C1 segment of cervical spinal cord (tissue), 14 donors: ENCODE data around the gene NDUFAB1.
"Not testable (repeated sequence)": the region's sequence is repeated elsewhere in the genome, so short reads cannot be mapped to it uniquely, and the experiment has no call there.

Source experiments
- DNase-seq, 14 donors: peaks; one replicate each; lab custom pipeline; 2025; lab: John Stamatoyannopoulos, UW

Gene NDUFAB1

DNA sequence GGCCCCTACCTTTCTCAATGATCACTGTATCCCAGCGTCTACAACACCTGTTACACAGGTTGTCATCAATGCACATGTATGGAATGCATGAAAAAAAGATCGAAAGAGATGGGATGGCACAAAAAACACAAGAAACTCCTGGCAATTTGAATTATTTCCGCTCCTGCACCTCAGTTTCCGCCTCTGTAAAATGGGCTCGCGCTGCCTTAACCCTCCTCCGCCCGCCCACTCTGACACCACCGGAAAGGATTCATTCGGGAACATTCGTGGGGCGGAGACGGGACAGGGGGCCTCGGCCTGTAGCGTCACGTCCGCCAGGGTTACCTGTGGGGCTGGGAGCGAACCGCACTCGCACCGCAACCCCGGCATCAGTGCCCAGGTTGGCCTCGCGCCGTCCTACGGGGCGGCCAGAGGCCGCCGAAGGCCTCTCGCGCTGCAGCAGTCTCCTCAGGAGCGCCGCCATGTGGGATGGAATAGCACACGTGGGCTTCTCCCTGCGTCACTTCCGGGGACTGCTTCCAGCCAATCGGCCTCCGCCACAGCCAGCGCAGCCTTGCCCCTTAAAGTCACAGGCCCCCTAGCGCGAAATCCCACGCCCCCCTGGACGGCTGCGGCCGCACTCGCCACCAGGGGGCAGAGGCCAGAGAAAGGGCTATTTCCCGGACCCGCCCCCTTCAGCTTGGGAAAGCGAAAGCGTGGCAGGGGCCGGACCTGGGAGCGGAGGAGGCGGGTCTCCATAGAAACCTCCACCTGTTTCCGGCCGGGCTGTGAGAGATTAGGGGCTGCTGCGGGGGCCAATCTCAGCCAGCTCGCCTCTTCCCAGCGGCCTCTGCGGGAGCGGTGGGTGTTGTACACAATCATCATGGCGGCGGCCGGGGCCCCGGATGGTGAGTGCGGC is 39.0 kb downstream of the NDUFAB1 start, which contains the start of the genes EARS2 and UBFD1:
Gene EARS2, minus strand, starts transcription at position 470 of the 898 bp plus-strand sequence. Its CDS starts 7 bp downstream, at position 463.
Gene UBFD1, plus strand, starts transcription at position 847 of the 898 bp plus-strand sequence. Its CDS starts 16 bp downstream, at position 863.
- peak; percentile 82 to 100 (median 97) for DNase-seq

GRCh38 chr16:23554536-23554935 is 41.6 kb downstream of the NDUFAB1 start:
- DNase-seq: no peak

- DNase-seq: no peak
These were observed 44.0 kb downstream of the NDUFAB1 start for GRCh38 chr16:23552161-23552560.

DNA sequence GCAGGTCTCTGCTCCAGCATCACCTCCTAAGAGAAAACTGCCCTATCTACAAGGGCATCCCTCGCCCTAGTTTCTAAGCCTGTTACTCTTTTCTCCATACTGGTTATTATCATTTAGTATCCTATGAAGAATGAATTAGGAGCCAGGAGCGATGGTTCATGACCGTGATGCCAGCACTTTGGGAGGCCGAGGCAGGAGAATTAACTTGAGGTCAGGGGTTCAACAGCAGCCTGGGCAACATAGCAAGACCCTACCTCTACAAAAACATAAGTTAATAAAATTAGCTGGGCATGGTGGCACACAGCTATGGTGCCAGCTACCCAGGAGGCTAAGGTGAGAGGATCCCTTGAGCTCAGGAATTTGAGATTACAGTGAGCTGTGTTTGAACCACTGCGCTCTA is 46.2 kb downstream of the NDUFAB1 start:
- DNase-seq: no peak

GRCh38 chr16:23544436-23544835 is 51.7 kb downstream of the NDUFAB1 start:
- DNase-seq: no peak

DNA sequence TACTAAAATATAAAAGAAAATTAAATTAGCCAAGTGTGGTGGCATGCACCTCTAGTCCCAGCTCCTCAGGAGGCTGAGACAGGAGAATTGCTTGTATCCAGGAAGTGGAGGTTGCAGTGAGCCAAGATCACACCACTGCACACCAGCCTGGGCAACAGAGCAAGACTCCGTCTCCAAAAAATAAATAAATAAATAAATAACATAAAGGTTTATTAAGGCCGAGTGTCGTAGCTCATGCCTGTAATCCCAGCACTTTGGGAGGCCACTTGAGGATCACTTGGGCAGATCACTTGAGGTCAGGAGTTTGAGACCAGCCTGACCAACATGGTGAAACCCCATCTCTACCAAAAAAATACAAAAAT is 55.3 kb downstream of the NDUFAB1 start:
- not testable (repeated sequence) for DNase-seq

- no peak for DNase-seq
These were observed 55.9 kb downstream of the NDUFAB1 start for GRCh38 chr16:23539984-23540816.

- DNase-seq: no peak
These were observed 57.2 kb downstream of the NDUFAB1 start for GRCh38 chr16:23538919-23539278.

GRCh38 chr16:23537390-23537789 is 58.7 kb downstream of the NDUFAB1 start:
- no peak for DNase-seq

DNA sequence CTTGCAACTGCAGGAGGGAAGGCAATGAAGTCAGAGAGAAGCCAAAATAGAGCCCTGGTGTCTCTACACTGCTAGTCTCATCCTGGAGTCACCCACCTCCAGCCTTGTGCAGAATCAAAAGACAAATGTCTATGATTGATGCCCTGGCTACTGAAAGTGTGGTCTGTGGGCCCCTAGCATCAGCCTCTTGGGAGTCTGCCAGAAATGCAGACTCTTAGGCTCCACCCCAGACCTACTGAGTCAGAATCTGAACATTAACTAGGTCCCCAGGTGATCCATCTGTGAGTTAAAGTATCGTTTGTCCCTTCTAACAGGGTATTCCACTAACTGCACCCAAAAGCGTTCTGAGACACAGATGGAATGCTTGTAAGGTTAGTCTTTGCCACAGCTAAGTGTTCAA is 60.2 kb downstream of the NDUFAB1 start:
- peak in 1 of 14 donors; percentile 21 for DNase-seq

DNA sequence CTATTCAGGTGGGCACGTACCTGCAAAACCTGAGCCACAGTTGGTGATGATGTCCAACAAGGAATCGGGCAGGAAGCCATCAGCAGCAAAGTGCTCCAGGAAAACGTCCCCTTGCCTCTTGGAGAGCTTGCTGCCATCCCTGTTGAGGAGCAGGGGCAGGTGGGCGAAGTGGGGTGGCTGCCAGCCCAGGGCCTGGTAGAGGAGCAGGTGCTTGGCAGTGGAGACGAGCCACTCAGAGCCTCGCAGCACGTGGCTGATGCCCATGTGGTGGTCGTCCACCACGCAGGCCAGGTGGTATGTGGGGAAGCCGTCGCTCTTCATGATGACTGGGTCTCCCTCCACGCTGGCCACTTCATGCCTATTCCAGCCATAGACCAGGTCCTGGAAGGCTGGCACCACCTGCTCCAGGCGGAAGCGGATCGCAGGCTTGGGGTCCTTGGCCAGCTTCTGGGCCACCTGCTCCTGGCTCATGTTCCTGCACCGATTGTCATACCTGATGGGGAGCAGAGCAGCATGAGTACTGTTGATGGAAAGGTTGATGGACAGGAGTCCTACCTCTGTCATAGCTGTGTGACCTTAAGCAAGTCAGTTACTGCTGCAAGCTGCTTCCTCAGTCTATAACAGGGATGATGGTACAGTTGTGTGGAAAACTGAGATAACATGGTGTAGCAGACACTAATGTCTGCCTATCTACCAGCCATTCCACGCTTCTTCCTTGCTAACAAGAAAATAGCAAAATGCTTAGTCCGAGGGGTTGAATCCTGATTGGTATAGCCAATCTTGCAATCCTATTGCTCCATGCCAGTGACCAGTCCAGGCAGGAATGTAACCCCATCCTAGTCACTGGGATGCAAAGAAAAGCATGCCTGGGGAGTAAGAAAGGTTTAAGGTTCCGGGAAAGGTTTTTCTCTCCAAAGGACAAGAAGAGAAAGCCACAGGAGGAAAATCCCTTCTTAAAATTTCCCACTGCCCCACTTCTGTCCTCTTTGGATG is 61.0 kb downstream of the NDUFAB1 start:
- DNase-seq: peak in 1 of 14 donors; percentile 68

- no peak for DNase-seq
These were observed 63.7 kb downstream of the NDUFAB1 start for GRCh38 chr16:23532448-23532847.
